Common myeloid progenitor, CD34-positive (primary cell): ENCODE data around the gene PNPLA1.

Experiments used
- CTCF ChIA-PET: fragments of 350-600 bp; sonication (Branson Sonifier 250); formaldehyde crosslinking; loops from one replicate; lab custom pipeline; 2021; ENCODE audit warnings: antibody characterized with exemption; lab: Charles Lee
- POLR2A ChIA-PET: fragments of 350-600 bp; sonication (Branson Sonifier 250); formaldehyde crosslinking; loops from one replicate; lab custom pipeline; 2021; ENCODE audit warnings: antibody characterized with exemption; lab: Charles Lee
- DNase-seq, 3 donors: peaks; one replicate each; pipeline versions ENCODE4 v3.0.0 to v3.0.0-alpha.2; 2013
- H3K27ac ChIP-seq, 2 experiments: 1 replicate in 1 of 2; 2 replicates in 1 of 2; pipeline ENCODE4 v1.7.0; 2013; ENCODE audit warnings: inconsistent platforms in 2 of 2, low read length in 2 of 2, mild to moderate bottlenecking in 2 of 2, low read depth in 1 of 2, moderate library complexity in 1 of 2; ENCODE audit not compliant: severe bottlenecking in 2 of 2, insufficient read depth in 1 of 2, poor library complexity in 1 of 2
- H3K27me3 ChIP-seq, 5 experiments: replicated peaks in 2 of 5; 1 replicate in 3 of 5; 2 replicates in 2 of 5; pipeline versions ENCODE4 v1.6.1 to v1.7.0; 2013; ENCODE audit warnings: low read length in 4 of 5, mild to moderate bottlenecking in 2 of 5, moderate library complexity in 2 of 5, inconsistent platforms in 1 of 5; ENCODE audit not compliant: insufficient read depth in 5 of 5, control insufficient read depth in 4 of 5
- H3K36me3 ChIP-seq, 4 experiments: 1 replicate in 2 of 4; 2 replicates in 2 of 4; pipeline versions ENCODE4 v1.6.1 to v1.7.0; 2013; ENCODE audit warnings: low read length in 3 of 4, control low read depth in 1 of 4, mild to moderate bottlenecking in 1 of 4; ENCODE audit not compliant: control insufficient read depth in 4 of 4, insufficient read depth in 4 of 4
- H3K4me1 ChIP-seq, 4 experiments: 1 replicate in 3 of 4; 2 replicates in 1 of 4; pipeline versions ENCODE4 v1.6.1 to v1.7.1; 2013; ENCODE audit warnings: low read length in 3 of 4, mild to moderate bottlenecking in 3 of 4, control low read depth in 1 of 4, inconsistent platforms in 1 of 4, moderate library complexity in 1 of 4; ENCODE audit not compliant: control insufficient read depth in 4 of 4, insufficient read depth in 4 of 4; ENCODE audit errors: control extremely low read depth in 1 of 4
- H3K4me3 ChIP-seq, 7 experiments: 1 replicate in 4 of 7; 2 replicates in 3 of 7; pipeline versions ENCODE4 v1.5.1 to v1.7.0; 2013; ENCODE audit warnings: mild to moderate bottlenecking in 7 of 7, low read length in 6 of 7, moderate library complexity in 6 of 7, inconsistent platforms in 2 of 7, low read depth in 2 of 7, control low read depth in 1 of 7; ENCODE audit not compliant: insufficient read depth in 4 of 7, control insufficient read depth in 1 of 7; ENCODE audit errors: extremely low read depth in 1 of 7
- H3K9me3 ChIP-seq, 5 experiments: 1 replicate in 4 of 5; 2 replicates in 1 of 5; pipeline versions ENCODE4 v1.6.1 to v1.7.1; 2013; ENCODE audit warnings: low read length in 4 of 5, mild to moderate bottlenecking in 2 of 5, inconsistent platforms in 1 of 5, low read depth in 1 of 5, moderate library complexity in 1 of 5; ENCODE audit not compliant: control insufficient read depth in 4 of 5, insufficient read depth in 2 of 5; ENCODE audit errors: control extremely low read depth in 1 of 5
- WGBS: methylation state at CpG from one replicate; pipeline ENCODE4 v1.1.5; 2013; ENCODE audit not compliant: insufficient coverage; 5-methylcytosine and 5-hydroxymethylcytosine counted together

Gene PNPLA1

GRCh38 chr6:36301781-36302180, 31.9 kb downstream of the PNPLA1 start:
- H3K36me3 ChIP-seq: no peaks in the 10 kb centered on the region
- no peaks in the 10 kb centered on the region for H3K27me3 ChIP-seq
- H3K4me1 ChIP-seq: peaks cover 0 to 10% (median 5%) of the 10 kb centered on the region in 4 experiments
- 93% methylated on average over 6 of the region's 7 CpGs for WGBS
- ChIA-PET CTCF (interaction anchor here (0.8 to 11.8 kb wide), 15 partner anchors 8 to 177 kb away, joined by 3 to 99 read pairs (median 7); partner anchors contain the start of gene PNPLA1), POLR2A (interaction anchor here (0.5 kb wide), 1 partner anchor 358 kb away, joined by 7 read pairs; no protein-coding TSS in a partner anchor)
- no peak overlapping the region for H3K4me3 ChIP-seq
- no peaks in the 10 kb centered on the region for H3K9me3 ChIP-seq
- H3K27ac ChIP-seq: no peak overlapping the region
- DNase-seq: no peak

- Histone ChIP-seq H3K27ac (no peak overlapping the region), H3K36me3 (no peaks in the 10 kb centered on the region), H3K27me3 (no peaks in the 10 kb centered on the region), H3K4me3 (no peak overlapping the region), H3K4me1 (peaks cover 0 to 10% (median 5%) of the 10 kb centered on the region in 4 experiments), H3K9me3 (no peaks in the 10 kb centered on the region)
- POLR2A ChIA-PET: interaction anchor here (0.5 to 0.6 kb wide), 2 partner anchors 276 to 358 kb away, joined by 3 to 7 read pairs; no protein-coding TSS in a partner anchor
- CTCF ChIA-PET: interaction anchor here (0.7 to 11.8 kb wide), 17 partner anchors 8 to 177 kb away, joined by 3 to 99 read pairs (median 6); partner anchors contain the start of genes BNIP5 and PNPLA1
- 17% methylated on average over 10 of the region's 13 CpGs for WGBS
- peak; percentile 94 to 97 (median 97) for DNase-seq
Observed at GRCh38 chr6:36302227-36302976, 32.5 kb downstream of the PNPLA1 start.

GRCh38 chr6:36305885-36306284, 36.0 kb downstream of the PNPLA1 start:
- H3K4me3 ChIP-seq: peak overlapping the region in 1 of 7 experiments; percentile 26
- no peak overlapping the region for H3K27ac ChIP-seq
- 85% methylated on average over 6 of the region's 11 CpGs for WGBS
- no peaks in the 10 kb centered on the region for H3K36me3 ChIP-seq
- CTCF ChIA-PET: interaction anchor here (0.7 to 11.8 kb wide), 7 partner anchors 9 to 56 kb away, joined by 3 to 99 read pairs (median 4); no protein-coding TSS in a partner anchor
- no peak for DNase-seq
- peaks cover 0 to 12% (median 5%) of the 10 kb centered on the region in 4 experiments for H3K4me1 ChIP-seq
- no peaks in the 10 kb centered on the region for H3K27me3 ChIP-seq
- H3K9me3 ChIP-seq: no peaks in the 10 kb centered on the region
- POLR2A ChIA-PET: no interaction called here

- peak in 1 of 3 donors; percentile 37 for DNase-seq
- no peaks in the 10 kb centered on the region for H3K27me3 ChIP-seq
- POLR2A ChIA-PET: no interaction called here
Observed at GRCh38 chr6:36306375-36306774, 36.5 kb downstream of the PNPLA1 start.

GRCh38 chr6:36308514-36308913, 38.7 kb downstream of the PNPLA1 start:
- H3K36me3 ChIP-seq: no peaks in the 10 kb centered on the region
- H3K9me3 ChIP-seq: no peaks in the 10 kb centered on the region
- H3K27me3 ChIP-seq: no peaks in the 10 kb centered on the region
- ChIA-PET POLR2A (no interaction called here), CTCF (interaction anchor here (1.1 to 11.8 kb wide), 3 partner anchors 12 to 53 kb away, joined by 3 to 99 read pairs (median 9); no protein-coding TSS in a partner anchor)
- no peak overlapping the region for H3K27ac ChIP-seq
- H3K4me3 ChIP-seq: no peak overlapping the region
- H3K4me1 ChIP-seq: peaks cover 0 to 26% (median 18%) of the 10 kb centered on the region in 4 experiments
- WGBS: 100% methylated on average over 3 of the region's 5 CpGs
- DNase-seq: no peak

More at GRCh38 chr6:36306375-36306774, 36.5 kb downstream of the PNPLA1 start:
- Histone ChIP-seq H3K27ac (no peak overlapping the region), H3K4me3 (peak overlapping the region in 1 of 7 experiments; percentile 26), H3K36me3 (no peaks in the 10 kb centered on the region), H3K4me1 (peaks cover 0 to 12% (median 5%) of the 10 kb centered on the region in 4 experiments), H3K9me3 (no peaks in the 10 kb centered on the region)
- CTCF ChIA-PET: interaction anchor here (0.9 to 11.8 kb wide), 9 partner anchors 9 to 181 kb away, joined by 3 to 99 read pairs (median 4); no protein-coding TSS in a partner anchor
- WGBS: no CpG with 5 or more reads among the region's 7 CpGs

- WGBS: 90% methylated on average over 4 of the region's 7 CpGs
- H3K27me3 ChIP-seq: no peaks in the 10 kb centered on the region
- no peak overlapping the region for H3K4me3 ChIP-seq
- H3K27ac ChIP-seq: no peak overlapping the region
- H3K4me1 ChIP-seq: peaks cover 0 to 28% (median 19%) of the 10 kb centered on the region in 4 experiments
- DNase-seq: no peak
- POLR2A ChIA-PET: no interaction called here
- no peaks in the 10 kb centered on the region for H3K9me3 ChIP-seq
- H3K36me3 ChIP-seq: no peaks in the 10 kb centered on the region
- CTCF ChIA-PET: interaction anchor here (1.1 to 11.8 kb wide), 6 partner anchors 8 to 52 kb away, joined by 3 to 99 read pairs (median 6); no protein-coding TSS in a partner anchor
Observed at GRCh38 chr6:36309203-36309602, 39.3 kb downstream of the PNPLA1 start.
